HCT116 (cell line): ENCODE measurements around the gene SPATA31E1.

Experiments
- JUND ChIP-seq: IDR thresholded peaks from 2 replicates; pipeline ENCODE4 v1.6.1; 2012
- POLR2A ChIP-seq: IDR thresholded peaks from 2 replicates; pipeline ENCODE4 v1.7.0; 2011; ENCODE audit warnings: borderline replicate concordance; ENCODE audit not compliant: insufficient read depth, insufficient read length; ENCODE audit errors: extremely low read depth
- POLR2AphosphoS5 ChIP-seq: IDR thresholded peaks from 2 replicates; pipeline ENCODE4 v1.6.1; 2011; ENCODE audit warnings: mild to moderate bottlenecking, low read depth, low read length, moderate library complexity

DNA sequence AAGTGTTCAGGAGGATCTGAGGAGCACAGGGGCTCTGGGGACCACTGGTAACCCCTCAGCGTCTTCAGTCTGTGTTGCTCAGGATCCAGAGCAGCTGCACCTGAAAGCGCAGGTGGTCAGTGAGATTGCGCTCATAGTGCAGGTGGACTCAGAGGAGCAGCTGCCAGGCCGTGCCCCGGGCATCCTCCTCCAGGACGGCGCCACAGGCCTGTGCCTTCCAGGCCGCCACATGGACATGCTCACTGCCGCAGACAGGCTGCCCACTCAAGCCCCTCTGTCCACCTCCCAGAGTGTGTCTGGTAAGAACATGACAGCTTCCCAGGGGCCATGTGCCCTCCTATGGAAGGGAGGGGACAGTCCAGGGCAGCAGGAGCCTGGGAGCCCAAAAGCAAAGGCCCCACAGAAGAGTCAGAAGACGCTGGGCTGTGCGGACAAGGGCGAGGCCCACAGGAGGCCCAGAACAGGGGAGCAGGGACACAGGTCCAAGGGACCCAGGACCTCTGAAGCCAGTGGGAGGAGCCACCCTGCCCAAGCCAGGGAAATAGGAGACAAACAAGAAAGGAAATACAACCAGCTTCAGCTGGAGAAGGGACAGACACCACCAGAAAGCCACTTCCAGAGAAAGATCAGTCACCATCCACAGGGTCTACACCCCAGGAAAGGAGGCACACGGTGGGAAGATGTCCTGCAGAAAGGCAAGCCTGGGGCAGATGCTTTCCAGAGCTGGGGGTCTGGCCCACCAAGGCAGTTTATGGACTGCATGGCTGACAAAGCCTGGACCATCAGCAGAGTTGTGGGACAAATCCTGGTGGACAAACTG lies 5.2 kb downstream of the SPATA31E1 start:
- no peak for TF ChIP-seq POLR2A
- TF ChIP-seq POLR2AphosphoS5: no peak
- TF ChIP-seq JUND: no peak
